CD4-positive, alpha-beta T cell (primary cell): ENCODE data around the gene PLRG1. TPM values are rescaled to one million over a fixed set of nuclear protein-coding genes. Genes with fewer than 3 reads are reported as not detected.

Source experiments
- ATAC-seq: fragments of 200-7000 bp; cut with Tn5 transposase; one replicate; pipeline ENCODE4 v1.10.0; 2022; ENCODE audit warnings: mild to moderate bottlenecking; ENCODE audit not compliant: poor library complexity
- CTCF ChIA-PET: fragments of 350-600 bp; sonication (Branson Sonifier 250); formaldehyde crosslinking; loops from one replicate; lab custom pipeline; 2021; ENCODE audit warnings: antibody characterized with exemption, inconsistent platforms; lab: Charles Lee
- POLR2A ChIA-PET: fragments of 350-600 bp; sonication (Branson Sonifier 250); formaldehyde crosslinking; loops from one replicate; lab custom pipeline; 2021; ENCODE audit warnings: antibody characterized with exemption, inconsistent platforms; lab: Charles Lee
- DNase-seq, 14 experiments: peaks; one replicate each; pipeline ENCODE4 v3.0.0-alpha.2; 2013 to 2020; ENCODE audit warnings: mixed read lengths in 2 of 14
- H3K27ac ChIP-seq, 2 donors: one replicate each; pipeline versions ENCODE4 v1.5.1 to v1.7.0; 2013; ENCODE audit warnings: low read length in 2 of 2, low read depth in 1 of 2, mild to moderate bottlenecking in 1 of 2
- H3K27me3 ChIP-seq, 2 experiments: 1 replicate in 1 of 2; 2 replicates in 1 of 2; pipeline versions ENCODE4 v1.6.1 to v1.7.0; 2013; ENCODE audit warnings: low read length in 2 of 2, control low read depth in 1 of 2, mild to moderate bottlenecking in 1 of 2, moderate library complexity in 1 of 2; ENCODE audit not compliant: insufficient read depth in 2 of 2, control insufficient read depth in 1 of 2
- H3K36me3 ChIP-seq: one replicate; pipeline ENCODE4 v1.6.1; 2013; ENCODE audit warnings: low read length, control low read depth; ENCODE audit not compliant: insufficient read depth
- H3K4me1 ChIP-seq: one replicate; pipeline ENCODE4 v1.6.1; 2013; ENCODE audit warnings: low read length, control low read depth; ENCODE audit not compliant: insufficient read depth
- H3K4me3 ChIP-seq: one replicate; pipeline ENCODE4 v1.5.1; 2013; ENCODE audit warnings: mild to moderate bottlenecking, low read length, moderate library complexity
- H3K9me3 ChIP-seq, 2 experiments: 1 replicate in 1 of 2; 2 replicates in 1 of 2; pipeline versions ENCODE4 v1.6.1 to v1.7.0; 2013; ENCODE audit warnings: low read length in 2 of 2, mild to moderate bottlenecking in 2 of 2, control low read depth in 1 of 2, moderate library complexity in 1 of 2; ENCODE audit not compliant: control insufficient read depth in 1 of 2, insufficient read depth in 1 of 2
- H3K27ac Mint-ChIP-seq: one replicate; pipeline ENCODE4 v1.8.0; 2020; ENCODE audit warnings: mixed read lengths
- H3K27me3 Mint-ChIP-seq: one replicate; pipeline ENCODE4 v1.8.0; 2021; ENCODE audit warnings: mixed read lengths
- H3K36me3 Mint-ChIP-seq: one replicate; pipeline ENCODE4 v1.8.0; 2021; ENCODE audit warnings: low read depth, mixed read lengths
- H3K4me1 Mint-ChIP-seq: one replicate; pipeline ENCODE4 v1.8.0; 2021; ENCODE audit warnings: low read depth, mixed read lengths
- H3K4me3 Mint-ChIP-seq: one replicate; pipeline ENCODE4 v1.8.0; 2020; ENCODE audit warnings: mild to moderate bottlenecking, mixed read lengths
- H3K9me3 Mint-ChIP-seq: one replicate; pipeline ENCODE4 v1.8.0; 2020; ENCODE audit warnings: mixed read lengths
- CTCF ChIP-seq: fragments of 200-600 bp; IDR thresholded peaks from one replicate; pipeline ENCODE4 v1.8.0; 2022; ENCODE audit warnings: antibody characterized with exemption, mild to moderate bottlenecking
- intact Hi-C, 2 experiments: fragments of 100-400 bp; cut with DNase I in 1 of 2; cut with micrococcal nuclease in 1 of 2; formaldehyde crosslinking; loops; one replicate each; pipeline versions ENCODE4 v1.15.1 to v1.9.0; 2023 to 2025; cut with DNase I, micrococcal nuclease
- total RNA-seq, 174 experiments: library from RNA in 2 of 174; stranded (reverse) in 2 of 174; gene quantifications; one replicate each; pipeline ENCODE4 v1.2.3 and lab custom pipeline; 2021 to 2026

PLRG1 gene
- total RNA-seq, 2 experiments from 2014 or later: 41.1 to 44.8 TPM

GRCh38 chr4:154569028-154569427 is 18.8 kb upstream of the PLRG1 start:
- Histone ChIP-seq H3K4me3 (no peak overlapping the region), H3K27ac (no peak overlapping the region), H3K9me3 (no peaks in the 10 kb centered on the region), H3K4me1 (no peaks in the 10 kb centered on the region), H3K27me3 (no peaks in the 10 kb centered on the region), H3K36me3 (no peaks in the 10 kb centered on the region)
- ATAC-seq (no peak), DNase-seq (no peak)
- no peaks in the 10 kb centered on the region for H3K9me3 Mint-ChIP-seq
- intact Hi-C loops: no loop called here
- peaks cover 23% of the 10 kb centered on the region for H3K27me3 Mint-ChIP-seq
- H3K36me3 Mint-ChIP-seq: no peaks in the 10 kb centered on the region
- no peak for TF ChIP-seq CTCF
- ChIA-PET CTCF (interaction anchor here (1.6 to 1.7 kb wide), 2 partner anchors 10 to 21 kb away, joined by 3 read pairs; no protein-coding TSS in a partner anchor), POLR2A (no interaction called here)
- no peaks in the 10 kb centered on the region for H3K4me1 Mint-ChIP-seq
- no peak overlapping the region for H3K4me3 Mint-ChIP-seq
- H3K27ac Mint-ChIP-seq: no peak overlapping the region

- no peak for TF ChIP-seq CTCF
- Mint-ChIP-seq H3K4me1 (no peaks in the 10 kb centered on the region), H3K27me3 (peaks cover 21% of the 10 kb centered on the region), H3K27ac (no peak overlapping the region), H3K4me3 (no peak overlapping the region), H3K9me3 (no peaks in the 10 kb centered on the region), H3K36me3 (no peaks in the 10 kb centered on the region)
- no peaks in the 10 kb centered on the region for H3K36me3 ChIP-seq
- intact Hi-C loops: no loop called here
- H3K4me1 ChIP-seq: no peaks in the 10 kb centered on the region
- DNase-seq (no peak), ATAC-seq (no peak)
- POLR2A ChIA-PET: no interaction called here
- H3K4me3 ChIP-seq: no peak overlapping the region
- H3K27me3 ChIP-seq: no peaks in the 10 kb centered on the region
- no peaks in the 10 kb centered on the region for H3K9me3 ChIP-seq
- CTCF ChIA-PET: no interaction called here
- no peak overlapping the region for H3K27ac ChIP-seq
Observed at GRCh38 chr4:154566639-154567204, 16.5 kb upstream of the PLRG1 start.

- Mint-ChIP-seq H3K36me3 (no peaks in the 10 kb centered on the region), H3K4me1 (no peaks in the 10 kb centered on the region), H3K4me3 (no peak overlapping the region), H3K27ac (no peak overlapping the region), H3K9me3 (no peaks in the 10 kb centered on the region), H3K27me3 (peaks cover 20% of the 10 kb centered on the region)
- POLR2A ChIA-PET: no interaction called here
- CTCF ChIA-PET: interaction anchor here (0.6 kb wide), 1 partner anchor 17 kb away, joined by 3 read pairs; no protein-coding TSS in a partner anchor
- no peak overlapping the region for H3K4me3 ChIP-seq
- TF ChIP-seq CTCF: no peak
- H3K27ac ChIP-seq: no peak overlapping the region
- no peaks in the 10 kb centered on the region for H3K27me3 ChIP-seq
- no peak for ATAC-seq
- no peaks in the 10 kb centered on the region for H3K36me3 ChIP-seq
- no peak for DNase-seq
- no peaks in the 10 kb centered on the region for H3K4me1 ChIP-seq
- intact Hi-C loops: no loop called here
- no peaks in the 10 kb centered on the region for H3K9me3 ChIP-seq
Observed at GRCh38 chr4:154565704-154566103, 15.5 kb upstream of the PLRG1 start.
